Measurements from ENCODE around the gene DLL4. TPM values are rescaled to one million over a fixed set of nuclear protein-coding genes. Genes with fewer than 3 reads are reported as not detected.

The DLL4 gene
- total and polyA plus RNA-seq, 12 donors: 0.66 to 15.9 (median 3.9) TPM

DNA sequence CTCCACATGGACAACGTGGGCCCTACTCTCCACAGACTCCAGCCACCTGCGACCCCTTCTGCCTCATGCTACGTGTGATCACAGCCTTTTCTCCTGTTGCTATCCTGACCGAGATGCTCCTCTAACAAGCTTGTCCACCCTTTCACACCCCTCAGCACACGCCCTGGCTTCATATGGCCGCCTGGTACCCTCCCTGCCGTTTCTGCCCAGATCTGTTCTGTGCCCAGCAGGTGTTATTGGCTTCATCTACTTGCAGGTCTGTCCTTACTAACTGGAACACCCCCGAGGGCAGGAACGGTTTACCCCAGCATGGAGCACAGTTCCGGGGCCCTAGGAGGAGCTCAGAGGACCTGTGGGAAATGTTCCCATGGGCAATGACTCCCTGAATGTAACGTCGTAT, 34.1 kb downstream of the DLL4 start:
- WGBS, 4 donors: 80 to 86% (median 83%) methylated on average over 12 of the region's 12 CpGs
- H3K27ac ChIP-seq: no peak overlapping the region
- no peak for TF ChIP-seq POLR2A (IDR thresholded peaks at IDR 0.05)
- TF ChIP-seq, protein P1, sequence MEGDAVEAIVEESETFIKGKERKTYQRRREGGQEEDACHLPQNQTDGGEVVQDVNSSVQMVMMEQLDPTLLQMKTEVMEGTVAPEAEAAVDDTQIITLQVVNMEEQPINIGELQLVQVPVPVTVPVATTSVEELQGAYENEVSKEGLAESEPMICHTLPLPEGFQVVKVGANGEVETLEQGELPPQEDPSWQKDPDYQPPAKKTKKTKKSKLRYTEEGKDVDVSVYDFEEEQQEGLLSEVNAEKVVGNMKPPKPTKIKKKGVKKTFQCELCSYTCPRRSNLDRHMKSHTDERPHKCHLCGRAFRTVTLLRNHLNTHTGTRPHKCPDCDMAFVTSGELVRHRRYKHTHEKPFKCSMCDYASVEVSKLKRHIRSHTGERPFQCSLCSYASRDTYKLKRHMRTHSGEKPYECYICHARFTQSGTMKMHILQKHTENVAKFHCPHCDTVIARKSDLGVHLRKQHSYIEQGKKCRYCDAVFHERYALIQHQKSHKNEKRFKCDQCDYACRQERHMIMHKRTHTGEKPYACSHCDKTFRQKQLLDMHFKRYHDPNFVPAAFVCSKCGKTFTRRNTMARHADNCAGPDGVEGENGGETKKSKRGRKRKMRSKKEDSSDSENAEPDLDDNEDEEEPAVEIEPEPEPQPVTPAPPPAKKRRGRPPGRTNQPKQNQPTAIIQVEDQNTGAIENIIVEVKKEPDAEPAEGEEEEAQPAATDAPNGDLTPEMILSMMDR (IDR thresholded peaks at IDR 0.05): no peak
- intact Hi-C loops (cut with DNase I): no loop called here
- no peak overlapping the region for H3K4me3 ChIP-seq
- no peaks in the 10 kb centered on the region for H3K4me1 ChIP-seq (replicated peaks in 1 of 2)
- no peak for DNase-seq
- no peaks in the 10 kb centered on the region for H3K27me3 ChIP-seq
- no peaks in the 10 kb centered on the region for H3K36me3 ChIP-seq (replicated peaks in 1 of 2)
- H3K9me3 ChIP-seq (replicated peaks in 1 of 3): no peaks in the 10 kb centered on the region

DNA sequence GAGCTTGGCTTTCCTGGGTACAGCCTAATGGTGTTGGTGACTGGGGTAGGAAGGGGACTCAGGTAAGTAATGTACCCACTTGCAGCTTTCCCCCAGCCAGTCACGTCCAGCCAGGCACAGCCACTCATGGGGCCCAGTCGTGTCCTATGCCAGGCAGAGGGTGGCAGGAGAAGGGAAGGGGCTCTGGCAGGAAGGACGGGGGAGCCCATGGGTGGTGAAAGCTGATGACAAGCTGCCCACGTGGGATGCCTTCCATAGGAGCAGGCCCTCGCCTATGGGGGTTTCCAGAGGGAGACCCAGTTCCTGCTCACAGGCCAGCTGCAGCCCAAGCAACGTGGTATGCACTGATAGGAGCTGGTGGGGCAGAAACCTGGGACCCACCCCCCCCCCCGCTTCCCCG, 34.9 kb downstream of the DLL4 start:
- no peaks in the 10 kb centered on the region for H3K36me3 ChIP-seq (replicated peaks in 1 of 2)
- no peaks in the 10 kb centered on the region for H3K9me3 ChIP-seq (replicated peaks in 1 of 3)
- no peaks in the 10 kb centered on the region for H3K27me3 ChIP-seq
- WGBS, 4 donors: 70 to 82% (median 81%) methylated on average over 7 to 8 of the region's 8 CpGs
- TF ChIP-seq POLR2A (IDR thresholded peaks at IDR 0.05): no peak
- no peak overlapping the region for H3K27ac ChIP-seq
- DNase-seq: no peak
- H3K4me1 ChIP-seq (replicated peaks in 1 of 2): no peaks in the 10 kb centered on the region
- intact Hi-C loops (cut with DNase I): no loop called here
- no peak overlapping the region for H3K4me3 ChIP-seq

DNA sequence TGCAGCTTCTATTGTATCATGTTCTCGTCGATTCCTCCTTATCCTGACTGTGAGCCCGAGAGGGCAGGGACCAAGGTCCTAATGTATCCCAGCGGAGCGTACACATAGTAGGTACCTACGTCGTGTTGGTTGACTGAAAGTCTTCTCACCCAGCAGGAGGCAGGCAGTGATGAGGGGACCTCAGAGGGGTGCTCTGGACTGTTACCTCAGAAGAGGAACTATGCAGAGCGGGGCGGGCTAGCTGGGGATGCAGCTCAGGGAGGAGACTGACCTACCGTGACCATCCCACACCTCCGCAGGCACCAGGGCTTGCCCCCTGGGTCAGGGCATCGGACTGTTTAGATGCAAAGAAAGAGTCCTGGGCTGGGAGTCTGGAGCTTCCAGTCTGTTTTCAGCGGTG, 35.5 kb downstream of the DLL4 start:
- no peaks in the 10 kb centered on the region for H3K4me1 ChIP-seq (replicated peaks in 1 of 2)
- DNase-seq: no peak
- H3K27me3 ChIP-seq: no peaks in the 10 kb centered on the region
- no peak overlapping the region for H3K27ac ChIP-seq
- no peaks in the 10 kb centered on the region for H3K36me3 ChIP-seq (replicated peaks in 1 of 2)
- TF ChIP-seq, protein P1 (IDR thresholded peaks at IDR 0.05): no peak
- TF ChIP-seq POLR2A (IDR thresholded peaks at IDR 0.05): no peak
- no peak overlapping the region for H3K4me3 ChIP-seq
- WGBS, 4 donors: 77 to 82% (median 79%) methylated on average over 12 to 13 of the region's 13 CpGs
- intact Hi-C loops (cut with DNase I): no loop called here
- H3K9me3 ChIP-seq (replicated peaks in 1 of 3): no peaks in the 10 kb centered on the region

GRCh38 chr15:40968290-40969085, 39.3 kb downstream of the DLL4 start:
- Histone ChIP-seq H3K4me3 (no peak overlapping the region), H3K4me1 (replicated peaks in 1 of 2) (no peaks in the 10 kb centered on the region), H3K27ac (no peak overlapping the region), H3K9me3 (replicated peaks in 1 of 3) (no peaks in the 10 kb centered on the region), H3K27me3 (no peaks in the 10 kb centered on the region), H3K36me3 (replicated peaks in 1 of 2) (no peaks in the 10 kb centered on the region)
- TF ChIP-seq, protein P1 (IDR thresholded peaks at IDR 0.05): no peak
- no peak for TF ChIP-seq POLR2A (IDR thresholded peaks at IDR 0.05)
- 63 to 73% (median 70%) methylated on average over 7 of the region's 7 CpGs for WGBS, 4 donors
- intact Hi-C loops (cut with DNase I): no loop called here
- DNase-seq: no peak

- no peak for DNase-seq
- intact Hi-C loops (cut with DNase I): no loop called here
- H3K9me3 ChIP-seq (replicated peaks in 1 of 3): no peaks in the 10 kb centered on the region
- no peak overlapping the region for H3K4me3 ChIP-seq
- no peak overlapping the region for H3K27ac ChIP-seq
- no peaks in the 10 kb centered on the region for H3K27me3 ChIP-seq
- no peaks in the 10 kb centered on the region for H3K4me1 ChIP-seq (replicated peaks in 1 of 2)
- no peaks in the 10 kb centered on the region for H3K36me3 ChIP-seq (replicated peaks in 1 of 2)
- TF ChIP-seq POLR2A (IDR thresholded peaks at IDR 0.05): no peak
- TF ChIP-seq, protein P1 (IDR thresholded peaks at IDR 0.05): no peak
- WGBS, 4 donors: 84 to 94% (median 88%) methylated on average over 6 to 8 of the region's 8 CpGs
Observed at GRCh38 chr15:40969363-40969762, 40.2 kb downstream of the DLL4 start.
